Gastrocnemius medialis (tissue), 4 donors: Measurements from ENCODE around the gene POPDC2. TPM values are rescaled to one million over a fixed set of nuclear protein-coding genes. Genes with fewer than 3 reads are reported as not detected.

Experiments
- ATAC-seq, 2 donors: fragments of 150-250 bp; one replicate each; pipeline ENCODE4 v1.9.1; 2016
- DNase-seq, 2 donors: peaks; one replicate each; pipeline ENCODE4 v3.0.0-alpha.2; 2019
- H3K27ac ChIP-seq, 4 donors: fragments of 200-600 bp; sonication (generic); 1 replicate in 1 of 4; 2 replicates in 3 of 4; pipeline ENCODE4 v1.5.1; 2016 to 2018; ENCODE audit warnings: mild to moderate bottlenecking in 2 of 4, moderate library complexity in 1 of 4
- H3K27me3 ChIP-seq, 3 donors: fragments of 200-600 bp; sonication (generic) in 2 of 3; 1 replicate in 1 of 3; 2 replicates in 2 of 3; pipeline versions ENCODE4 v1.5.1 to v1.6.0; 2016 to 2019; ENCODE audit warnings: mild to moderate bottlenecking in 1 of 3, moderate library complexity in 1 of 3
- H3K36me3 ChIP-seq, 2 donors: fragments of 200-600 bp; sonication (generic) in 1 of 2; one replicate each; pipeline ENCODE4 v1.5.1; 2017 to 2018
- H3K4me1 ChIP-seq, 2 donors: fragments of 200-600 bp; sonication (generic) in 1 of 2; one replicate each; pipeline ENCODE4 v1.5.1; 2016 to 2017; ENCODE audit warnings: mild to moderate bottlenecking in 2 of 2
- H3K4me3 ChIP-seq, 4 donors: fragments of 200-600 bp; sonication (generic) in 3 of 4; 1 replicate in 1 of 4; 2 replicates in 3 of 4; pipeline ENCODE4 v1.5.1; 2016 to 2019; ENCODE audit warnings: mild to moderate bottlenecking in 2 of 4
- H3K9me3 ChIP-seq, 3 donors: fragments of 200-600 bp; sonication (generic) in 2 of 3; 1 replicate in 1 of 3; 2 replicates in 2 of 3; pipeline ENCODE4 v1.5.1; 2016 to 2019
- CTCF ChIP-seq, 5 experiments: fragments of 450-650 bp in 3 of 5; fragments of 200-600 bp in 2 of 5; sonication (generic) in 2 of 5; IDR thresholded peaks in 4 of 5; conservative IDR thresholded peaks in 1 of 5; 1 replicate in 4 of 5; 2 replicates in 1 of 5; pipeline ENCODE4 v1.5.1; 2016 to 2019; ENCODE audit warnings: antibody characterized with exemption in 5 of 5, mild to moderate bottlenecking in 3 of 5, moderate library complexity in 3 of 5
- POLR2A ChIP-seq, 2 donors: fragments of 450-650 bp; IDR thresholded peaks; one replicate each; pipeline ENCODE4 v1.6.1; 2017; ENCODE audit warnings: antibody characterized with exemption in 2 of 2, mild to moderate bottlenecking in 2 of 2, moderate library complexity in 2 of 2
- in situ Hi-C, 4 donors: fragments of 200-750 bp; cut with MboI; loops; one replicate each; pipeline versions ENCODE4 v1.15.0 to v1.8.0; 2017; ENCODE audit warnings: low sequenced_read_pairs in 4 of 4
- intact Hi-C: fragments of 100-400 bp; cut with DNase I; formaldehyde crosslinking; loops from one replicate; pipeline ENCODE4 v1.15.1; 2023; ENCODE audit warnings: low total_unique reads
- total RNA-seq, 4 donors: library from RNA; depleted of rRNA; stranded (reverse); fragments of >200 nt; gene quantifications; one replicate each; pipeline versions ENCODE4 v1.1.0 to v1.2.3, GENCODE V29; 2016

POPDC2 gene
- total RNA-seq, 4 donors from 2014 or later, result 7.8 to 38.9 (median 30.3) TPM

GRCh38 chr3:119620899-119621298 lies 39.5 kb downstream of the POPDC2 start:
- TF ChIP-seq POLR2A (IDR thresholded peaks at IDR 0.05), result peak in 1 of 2 donors; percentile 62
- no peak for TF ChIP-seq CTCF (IDR thresholded peaks at IDR 0.05 in 4 of 5, conservative IDR thresholded peaks at IDR 0.05 in 1 of 5)
- DNase-seq (peak; percentile 76 to 89), ATAC-seq (peak; percentile 79 to 80)
- Histone ChIP-seq H3K9me3 (no peaks in the 10 kb centered on the region), H3K4me1 (peaks cover 44 to 55% of the 10 kb centered on the region in 2 donors), H3K36me3 (no peaks in the 10 kb centered on the region), H3K4me3 (peak overlapping the region in 1 of 4 donors; percentile 48), H3K27me3 (no peaks in the 10 kb centered on the region), H3K27ac (peak overlapping the region; percentile 86 to 90 (median 86))
- intact Hi-C loops (no loop called here), in situ Hi-C loops (no loop called here)

GRCh38 chr3:119619094-119619493 lies 41.3 kb downstream of the POPDC2 start:
- H3K36me3 ChIP-seq, result no peaks in the 10 kb centered on the region
- intact Hi-C loops (no loop called here), in situ Hi-C loops (no loop called here)
- DNase-seq (peak in 1 of 2 donors; percentile 32), ATAC-seq (peak; percentile 54 to 72)
- H3K27me3 ChIP-seq, result no peaks in the 10 kb centered on the region
- H3K4me1 ChIP-seq, result peaks cover 32 to 41% of the 10 kb centered on the region in 2 donors
- peak overlapping the region in 3 of 4 donors; percentile 33 to 48 (median 48) for H3K4me3 ChIP-seq
- H3K9me3 ChIP-seq, result no peaks in the 10 kb centered on the region
- peak overlapping the region; percentile 86 to 90 (median 86) for H3K27ac ChIP-seq
- peak in 1 of 2 donors; percentile 58 for TF ChIP-seq POLR2A (IDR thresholded peaks at IDR 0.05)
- no peak for TF ChIP-seq CTCF (IDR thresholded peaks at IDR 0.05 in 4 of 5, conservative IDR thresholded peaks at IDR 0.05 in 1 of 5)

- Histone ChIP-seq H3K9me3 (no peaks in the 10 kb centered on the region), H3K27me3 (no peaks in the 10 kb centered on the region), H3K36me3 (no peaks in the 10 kb centered on the region), H3K4me3 (no peak overlapping the region), H3K4me1 (peaks cover 24 to 25% of the 10 kb centered on the region in 2 donors), H3K27ac (no peak overlapping the region)
- intact Hi-C loops, result no loop called here
- DNase-seq (no peak), ATAC-seq (no peak)
- no peak for TF ChIP-seq CTCF (IDR thresholded peaks at IDR 0.05 in 4 of 5, conservative IDR thresholded peaks at IDR 0.05 in 1 of 5)
- TF ChIP-seq POLR2A (IDR thresholded peaks at IDR 0.05), result no peak
- in situ Hi-C loops, result no loop called here
Observed at GRCh38 chr3:119616056-119616455, 44.3 kb downstream of the POPDC2 start.

GRCh38 chr3:119613872-119614271 lies 46.5 kb downstream of the POPDC2 start:
- intact Hi-C loops (no loop called here), in situ Hi-C loops (no loop called here)
- Histone ChIP-seq H3K36me3 (no peaks in the 10 kb centered on the region), H3K27me3 (no peaks in the 10 kb centered on the region), H3K4me3 (no peak overlapping the region), H3K4me1 (peaks cover 4 to 11% of the 10 kb centered on the region in 2 donors), H3K27ac (no peak overlapping the region), H3K9me3 (no peaks in the 10 kb centered on the region)
- no peak for TF ChIP-seq POLR2A (IDR thresholded peaks at IDR 0.05)
- no peak for ATAC-seq
- DNase-seq, result no peak

- no peaks in the 10 kb centered on the region for H3K36me3 ChIP-seq
- H3K4me3 ChIP-seq, result no peak overlapping the region
- H3K4me1 ChIP-seq, result peaks cover 0 to 4% of the 10 kb centered on the region in 2 donors
- no peak overlapping the region for H3K27ac ChIP-seq
- in situ Hi-C loops (no loop called here), intact Hi-C loops (no loop called here)
- H3K9me3 ChIP-seq, result no peaks in the 10 kb centered on the region
- no peak for DNase-seq
- TF ChIP-seq CTCF (IDR thresholded peaks at IDR 0.05 in 4 of 5, conservative IDR thresholded peaks at IDR 0.05 in 1 of 5) (no peak), POLR2A (IDR thresholded peaks at IDR 0.05) (no peak)
- H3K27me3 ChIP-seq, result no peaks in the 10 kb centered on the region
- no peak for ATAC-seq
Observed at GRCh38 chr3:119613201-119613600, 47.2 kb downstream of the POPDC2 start.
